Stimulated activated CD8-positive, alpha-beta memory T cell treated with anti-CD3 and anti-CD28 coated beads, Interleukin-12 subunit alpha, Interleukin-12 subunit beta, amount 100 ng/mL, for 1 hour (primary cell): ENCODE results near the gene MEIS1.

Experiments
- DNase-seq: peaks from one replicate; pipeline ENCODE4 v3.0.0-alpha.2; 2020; ENCODE audit warnings: low read depth

MEIS1 gene

GRCh38 chr2:66535574-66536289, 100.8 kb downstream of the MEIS1 start:
- DNase-seq = no peak

GRCh38 chr2:66536290-66536673, 101.4 kb downstream of the MEIS1 start:
- no peak for DNase-seq

GRCh38 chr2:66536997-66537396, 102.1 kb downstream of the MEIS1 start:
- no peak for DNase-seq

GRCh38 chr2:66538291-66538690, 103.4 kb downstream of the MEIS1 start:
- DNase-seq = no peak

- DNase-seq = no peak
These were observed 104.5 kb downstream of the MEIS1 start for GRCh38 chr2:66539452-66539851.

GRCh38 chr2:66541646-66542045, 106.7 kb downstream of the MEIS1 start:
- DNase-seq = no peak

GRCh38 chr2:66543257-66543767, 108.4 kb downstream of the MEIS1 start:
- DNase-seq = no peak

GRCh38 chr2:66544258-66544657, 109.3 kb downstream of the MEIS1 start:
- no peak for DNase-seq

- no peak for DNase-seq
These were observed 110.3 kb downstream of the MEIS1 start for GRCh38 chr2:66545258-66545657.

- no peak for DNase-seq
These were observed 112.2 kb downstream of the MEIS1 start for GRCh38 chr2:66547118-66547517.

- DNase-seq = no peak
These were observed 113.0 kb downstream of the MEIS1 start for GRCh38 chr2:66547887-66548286.

- no peak for DNase-seq
These were observed 113.5 kb downstream of the MEIS1 start for GRCh38 chr2:66548422-66548821.

- DNase-seq = no peak
These were observed 115.9 kb downstream of the MEIS1 start for GRCh38 chr2:66550826-66551225.

GRCh38 chr2:66553370-66553769, 118.4 kb downstream of the MEIS1 start:
- no peak for DNase-seq

GRCh38 chr2:66555091-66555490, 120.2 kb downstream of the MEIS1 start:
- no peak for DNase-seq

GRCh38 chr2:66555501-66556324, 120.8 kb downstream of the MEIS1 start:
- DNase-seq = no peak

GRCh38 chr2:66559672-66560071, 124.7 kb downstream of the MEIS1 start:
- DNase-seq = no peak

GRCh38 chr2:66560683-66561082, 125.8 kb downstream of the MEIS1 start:
- DNase-seq = no peak

- no peak for DNase-seq
These were observed 126.8 kb downstream of the MEIS1 start for GRCh38 chr2:66561645-66562303.

- DNase-seq = no peak
These were observed 127.4 kb downstream of the MEIS1 start for GRCh38 chr2:66562304-66562685.

- DNase-seq = no peak
These were observed 128.5 kb downstream of the MEIS1 start for GRCh38 chr2:66563473-66563872.

GRCh38 chr2:66565291-66565690, 130.4 kb downstream of the MEIS1 start:
- no peak for DNase-seq
